Measurements from ENCODE around the gene ZFYVE28.

GRCh38 chr4:2336659-2337058 is 81.8 kb downstream of the ZFYVE28 start:
- TF ChIP-seq CTCF (IDR thresholded peaks at IDR 0.05) (no peak), POLR2AphosphoS5 (IDR thresholded peaks at IDR 0.05) (no peak), POLR2A (IDR thresholded peaks at IDR 0.05) (no peak)
